ENCODE results near the gene TEX22. TPM values are rescaled to one million over a fixed set of nuclear protein-coding genes. Genes with fewer than 3 reads are reported as not detected.

Gene TEX22
- total RNA-seq, 1 donor: 0.27 TPM

GRCh38 chr14:105389534-105389933 lies 8.8 kb upstream of the TEX22 start:
- TF ChIP-seq, protein P1, sequence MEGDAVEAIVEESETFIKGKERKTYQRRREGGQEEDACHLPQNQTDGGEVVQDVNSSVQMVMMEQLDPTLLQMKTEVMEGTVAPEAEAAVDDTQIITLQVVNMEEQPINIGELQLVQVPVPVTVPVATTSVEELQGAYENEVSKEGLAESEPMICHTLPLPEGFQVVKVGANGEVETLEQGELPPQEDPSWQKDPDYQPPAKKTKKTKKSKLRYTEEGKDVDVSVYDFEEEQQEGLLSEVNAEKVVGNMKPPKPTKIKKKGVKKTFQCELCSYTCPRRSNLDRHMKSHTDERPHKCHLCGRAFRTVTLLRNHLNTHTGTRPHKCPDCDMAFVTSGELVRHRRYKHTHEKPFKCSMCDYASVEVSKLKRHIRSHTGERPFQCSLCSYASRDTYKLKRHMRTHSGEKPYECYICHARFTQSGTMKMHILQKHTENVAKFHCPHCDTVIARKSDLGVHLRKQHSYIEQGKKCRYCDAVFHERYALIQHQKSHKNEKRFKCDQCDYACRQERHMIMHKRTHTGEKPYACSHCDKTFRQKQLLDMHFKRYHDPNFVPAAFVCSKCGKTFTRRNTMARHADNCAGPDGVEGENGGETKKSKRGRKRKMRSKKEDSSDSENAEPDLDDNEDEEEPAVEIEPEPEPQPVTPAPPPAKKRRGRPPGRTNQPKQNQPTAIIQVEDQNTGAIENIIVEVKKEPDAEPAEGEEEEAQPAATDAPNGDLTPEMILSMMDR (IDR thresholded peaks at IDR 0.05; ENCODE audit: insufficient read depth, low read length): no peak
- DNase-seq (ENCODE audit: low read depth): no peak
- no peak overlapping the region for H3K4me3 ChIP-seq (ENCODE audit: low read depth, low read length)

GRCh38 chr14:105389976-105390848 lies 8.1 kb upstream of the TEX22 start:
- H3K4me3 ChIP-seq (ENCODE audit: low read depth, low read length): no peak overlapping the region
- no peak for DNase-seq (ENCODE audit: low read depth)
- TF ChIP-seq, protein P1 (IDR thresholded peaks at IDR 0.05; ENCODE audit: insufficient read depth, low read length): no peak

- TF ChIP-seq, protein P1 (IDR thresholded peaks at IDR 0.05; ENCODE audit: insufficient read depth, low read length): no peak
- no peak for DNase-seq (ENCODE audit: low read depth)
- H3K4me3 ChIP-seq (ENCODE audit: low read depth, low read length): no peak overlapping the region
Measured at GRCh38 chr14:105390849-105391500, 7.4 kb upstream of the TEX22 start.

DNA sequence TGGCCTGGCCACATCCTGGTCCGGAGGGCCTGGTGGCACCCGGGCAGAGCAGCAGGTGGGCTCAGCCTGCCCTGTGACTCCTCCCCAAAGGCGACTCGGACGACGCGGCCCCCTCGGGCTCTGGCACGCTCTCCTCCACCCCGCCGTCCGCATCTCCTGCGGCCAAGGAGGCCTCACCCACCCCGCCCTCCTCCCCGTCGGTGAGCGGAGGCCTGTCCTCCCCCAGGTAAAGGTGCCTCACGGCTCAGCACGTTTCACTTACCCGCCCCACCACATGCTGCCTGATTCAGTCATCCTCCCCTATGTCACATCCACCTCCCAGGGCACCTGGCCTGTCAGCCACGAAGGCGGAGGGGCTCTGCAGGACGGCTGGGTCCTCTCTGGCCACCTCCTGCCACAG lies 6.8 kb upstream of the TEX22 start:
- DNase-seq (ENCODE audit: low read depth): no peak
- no peak overlapping the region for H3K4me3 ChIP-seq (ENCODE audit: low read depth, low read length)
- TF ChIP-seq, protein P1 (IDR thresholded peaks at IDR 0.05; ENCODE audit: insufficient read depth, low read length): no peak

DNA sequence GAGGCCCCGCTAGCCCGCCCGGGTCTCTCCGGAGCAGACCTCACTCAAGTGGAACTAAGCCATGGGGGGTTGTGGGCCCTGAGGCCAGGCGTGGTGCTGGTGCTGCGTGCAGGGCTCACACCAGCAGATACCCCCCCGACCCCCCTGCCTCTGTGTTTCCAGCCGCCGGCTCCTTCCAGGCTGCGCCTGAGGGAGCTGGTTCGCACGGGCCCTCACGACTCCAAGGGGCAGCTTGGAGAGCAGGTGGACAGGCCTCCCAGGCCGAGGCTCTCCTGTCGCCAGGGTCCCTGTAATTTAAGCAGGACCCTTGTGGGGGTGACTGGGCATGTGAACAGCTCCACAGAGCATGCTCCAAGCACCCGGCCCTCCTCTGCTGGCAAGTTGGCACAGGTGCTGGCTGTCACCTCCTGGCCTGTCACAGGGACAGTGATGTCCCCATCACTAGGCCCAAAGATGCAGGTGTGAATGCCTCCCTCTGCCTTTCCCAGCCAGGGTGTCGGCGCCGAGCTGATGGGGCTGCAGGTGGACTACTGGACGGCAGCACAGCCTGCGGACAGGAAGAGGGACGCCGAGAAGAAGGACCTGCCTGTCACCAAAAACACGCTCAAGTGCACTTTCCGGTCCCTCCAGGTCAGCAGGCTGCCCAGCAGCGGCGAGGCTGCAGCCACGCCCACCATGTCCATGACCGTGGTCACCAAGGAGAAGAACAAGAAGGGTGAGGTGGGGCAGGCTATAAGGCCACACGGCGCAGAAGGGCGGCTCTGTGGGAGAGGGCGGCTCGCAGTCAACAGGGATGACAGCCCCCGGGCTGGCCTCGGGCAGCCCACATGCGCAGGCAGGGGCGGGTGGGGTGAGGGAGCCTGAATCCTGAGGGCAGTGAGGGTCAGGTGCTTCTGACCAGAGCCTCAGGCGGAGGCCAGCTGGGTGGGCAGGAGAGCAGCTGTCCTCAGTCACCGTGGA lies 5.9 kb upstream of the TEX22 start:
- TF ChIP-seq, protein P1 (IDR thresholded peaks at IDR 0.05; ENCODE audit: insufficient read depth, low read length): no peak

GRCh38 chr14:105393151-105393550 lies 5.2 kb upstream of the TEX22 start:
- TF ChIP-seq, protein P1 (IDR thresholded peaks at IDR 0.05; ENCODE audit: insufficient read depth, low read length): no peak
- H3K4me3 ChIP-seq (ENCODE audit: low read depth, low read length): no peak overlapping the region
- DNase-seq (ENCODE audit: low read depth): no peak

More for the DNA sequence above, 5.9 kb upstream of the TEX22 start:
- no peak for DNase-seq (ENCODE audit: low read depth)
- H3K4me3 ChIP-seq (ENCODE audit: low read depth, low read length): no peak overlapping the region

Data from fibroblast of the aortic adventitia (primary cell).